ENCODE results near the gene DYSF. TPM values are rescaled to one million over a fixed set of nuclear protein-coding genes. Genes with fewer than 3 reads are reported as not detected.

The DYSF gene
- total RNA-seq, 1 experiment from 2014 or later, result 0.89 TPM

GRCh38 chr2:71671895-71672825 is 218.8 kb downstream of the DYSF start:
- Histone ChIP-seq H3K4me2 (ENCODE audit: low read length) (no peak overlapping the region), H3K36me3 (ENCODE audit: control insufficient read depth in 1 of 2, insufficient read depth in 2 of 2, low read length in 2 of 2) (no peaks in the 10 kb centered on the region), H2AFZ (ENCODE audit: low read depth, low read length, poor library complexity, severe bottlenecking) (no peak overlapping the region), H3K27me3 (ENCODE audit: insufficient read depth, low read length) (no peaks in the 10 kb centered on the region), H3K9me2 (ENCODE audit: insufficient read depth) (no peaks in the 10 kb centered on the region), H3K4me3 (replicated peaks in 1 of 2; ENCODE audit: low read depth in 1 of 2, low read length in 2 of 2) (no peak overlapping the region), H3K27ac (ENCODE audit: low read depth, low read length) (no peak overlapping the region), H3K4me1 (ENCODE audit: control insufficient read depth in 1 of 2, insufficient read depth in 2 of 2, low read length in 2 of 2) (no peaks in the 10 kb centered on the region), H4K20me1 (ENCODE audit: insufficient read depth) (no peaks in the 10 kb centered on the region), H3K9me3 (ENCODE audit: control insufficient read depth in 1 of 2, insufficient read depth in 1 of 2, low read depth in 1 of 2, low read length in 2 of 2) (no peaks in the 10 kb centered on the region), H3K79me2 (ENCODE audit: insufficient read depth, low read length) (no peaks in the 10 kb centered on the region), H3K9ac (ENCODE audit: low read length) (no peak overlapping the region)
- no TSS peak for BruUV-seq (replicated peaks)
- POLR2A ChIA-PET, result no interaction called here
- DNase-seq (ENCODE audit: low read depth, low spot score), result no peak
- TF ChIP-seq RAD21 (IDR thresholded peaks at IDR 0.05; ENCODE audit: low read depth) (peak; percentile 46; the same call in 1 of the 2 replicates), ZFX (IDR thresholded peaks at IDR 0.05) (no peak)
- TF ChIP-seq, protein P1, sequence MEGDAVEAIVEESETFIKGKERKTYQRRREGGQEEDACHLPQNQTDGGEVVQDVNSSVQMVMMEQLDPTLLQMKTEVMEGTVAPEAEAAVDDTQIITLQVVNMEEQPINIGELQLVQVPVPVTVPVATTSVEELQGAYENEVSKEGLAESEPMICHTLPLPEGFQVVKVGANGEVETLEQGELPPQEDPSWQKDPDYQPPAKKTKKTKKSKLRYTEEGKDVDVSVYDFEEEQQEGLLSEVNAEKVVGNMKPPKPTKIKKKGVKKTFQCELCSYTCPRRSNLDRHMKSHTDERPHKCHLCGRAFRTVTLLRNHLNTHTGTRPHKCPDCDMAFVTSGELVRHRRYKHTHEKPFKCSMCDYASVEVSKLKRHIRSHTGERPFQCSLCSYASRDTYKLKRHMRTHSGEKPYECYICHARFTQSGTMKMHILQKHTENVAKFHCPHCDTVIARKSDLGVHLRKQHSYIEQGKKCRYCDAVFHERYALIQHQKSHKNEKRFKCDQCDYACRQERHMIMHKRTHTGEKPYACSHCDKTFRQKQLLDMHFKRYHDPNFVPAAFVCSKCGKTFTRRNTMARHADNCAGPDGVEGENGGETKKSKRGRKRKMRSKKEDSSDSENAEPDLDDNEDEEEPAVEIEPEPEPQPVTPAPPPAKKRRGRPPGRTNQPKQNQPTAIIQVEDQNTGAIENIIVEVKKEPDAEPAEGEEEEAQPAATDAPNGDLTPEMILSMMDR (IDR thresholded peaks at IDR 0.05 in 2 of 3, conservative IDR thresholded peaks at IDR 0.05 in 1 of 3; ENCODE audit: borderline replicate concordance in 1 of 3, insufficient read depth in 1 of 3, low read depth in 2 of 3, low read length in 2 of 3), result peak in 1 of 3 experiments; percentile 20; a peak in 2 of 6 replicates
- CTCF ChIA-PET, result interaction anchor here (1.4 kb wide), 1 partner anchor 126 kb away, joined by 4 read pairs; no protein-coding TSS in a partner anchor
- intact Hi-C loops (cut with micrococcal nuclease), result no loop called here
- RAD21 ChIA-PET (ENCODE audit: low non-redundant PET in 1 of 2, low total read pairs in 2 of 2, uncharacterized antibody in 2 of 2, unreplicated experiment in 2 of 2), result no interaction called here
- peak; percentile 70 for ATAC-seq
